C4-2B (cell line): ENCODE data around the gene CAMK2G.

ENCODE experiments used
- CTCF ChIP-seq: fragments of 450-650 bp; conservative IDR thresholded peaks from 2 replicates; pipeline ENCODE4 v1.5.1; 2017; ENCODE audit warnings: mild to moderate bottlenecking
- ZFX ChIP-seq: fragments of 450-650 bp; IDR thresholded peaks from 2 replicates; pipeline ENCODE4 v1.6.1; 2017

GRCh38 chr10:73796766-73797165, 77.6 kb downstream of the CAMK2G start:
- TF ChIP-seq CTCF, result no peak
- TF ChIP-seq ZFX, result no peak
